HG03565 (cell line): ENCODE results near the gene MDM1.
A peak's percentile ranks its signal among the peaks of the same experiment; 100 is the strongest.

ENCODE experiments used
- ATAC-seq: cut with Tn5 transposase; IDR thresholded peaks from one replicate; pipeline ENCODE4 v1.9.1; 2021; ENCODE audit warnings: mild to moderate bottlenecking, moderate library complexity; ENCODE audit not compliant: unreplicated experiment

MDM1 gene, protein sequence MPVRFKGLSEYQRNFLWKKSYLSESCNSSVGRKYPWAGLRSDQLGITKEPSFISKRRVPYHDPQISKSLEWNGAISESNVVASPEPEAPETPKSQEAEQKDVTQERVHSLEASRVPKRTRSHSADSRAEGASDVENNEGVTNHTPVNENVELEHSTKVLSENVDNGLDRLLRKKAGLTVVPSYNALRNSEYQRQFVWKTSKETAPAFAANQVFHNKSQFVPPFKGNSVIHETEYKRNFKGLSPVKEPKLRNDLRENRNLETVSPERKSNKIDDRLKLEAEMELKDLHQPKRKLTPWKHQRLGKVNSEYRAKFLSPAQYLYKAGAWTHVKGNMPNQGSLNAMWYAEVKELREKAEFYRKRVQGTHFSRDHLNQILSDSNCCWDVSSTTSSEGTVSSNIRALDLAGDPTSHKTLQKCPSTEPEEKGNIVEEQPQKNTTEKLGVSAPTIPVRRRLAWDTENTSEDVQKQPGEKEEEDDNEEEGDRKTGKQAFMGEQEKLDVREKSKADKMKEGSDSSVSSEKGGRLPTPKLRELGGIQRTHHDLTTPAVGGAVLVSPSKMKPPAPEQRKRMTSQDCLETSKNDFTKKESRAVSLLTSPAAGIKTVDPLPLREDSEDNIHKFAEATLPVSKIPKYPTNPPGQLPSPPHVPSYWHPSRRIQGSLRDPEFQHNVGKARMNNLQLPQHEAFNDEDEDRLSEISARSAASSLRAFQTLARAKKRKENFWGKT

DNA sequence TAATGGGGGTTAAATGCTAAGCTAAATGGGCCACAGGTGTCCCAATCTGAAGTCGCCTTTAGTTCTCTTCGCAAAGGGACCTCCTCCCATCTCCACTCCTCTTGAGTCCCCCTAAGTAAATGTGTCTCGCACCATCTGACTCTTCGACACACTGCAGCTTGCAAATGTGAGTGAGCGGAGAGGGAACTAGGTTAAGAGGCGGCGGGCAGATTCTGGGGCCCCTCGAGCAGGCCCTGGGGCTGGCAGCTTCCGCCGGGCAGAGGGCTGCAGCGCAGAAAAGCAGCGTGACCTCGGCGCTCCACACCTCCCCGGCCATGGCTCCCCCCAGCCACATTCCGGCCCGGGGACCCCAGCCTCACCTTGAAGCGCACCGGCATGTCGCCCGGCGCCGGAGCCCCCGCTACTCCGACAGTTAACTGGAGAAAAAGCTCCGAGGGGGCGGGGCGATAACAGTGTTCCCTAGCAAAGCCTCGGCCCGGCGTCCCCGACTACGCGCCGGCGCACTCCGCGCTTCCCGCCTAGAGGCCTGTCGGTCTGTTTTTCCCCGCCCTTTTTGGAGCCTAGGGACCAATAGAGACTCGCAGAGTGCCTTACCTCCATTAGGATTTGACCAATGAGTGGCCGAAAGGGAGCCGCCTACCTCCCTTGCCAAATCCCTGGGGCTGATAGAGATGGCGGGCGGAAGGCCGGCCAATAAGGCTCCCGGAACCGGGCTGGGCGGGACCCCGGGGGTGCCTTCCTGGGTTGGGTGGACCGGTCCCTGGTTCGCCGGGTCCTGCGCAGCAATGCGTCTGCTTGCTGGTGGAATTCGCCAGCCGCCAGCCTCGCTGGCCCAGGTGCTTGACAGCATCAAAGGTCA is at the start of gene MDM1:
TSS of gene MDM1 (minus strand) at position 494 of the 859 bp plus-strand sequence. CDS start at position 377, 117 bp downstream.
- ATAC-seq: peak; percentile 94

DNA sequence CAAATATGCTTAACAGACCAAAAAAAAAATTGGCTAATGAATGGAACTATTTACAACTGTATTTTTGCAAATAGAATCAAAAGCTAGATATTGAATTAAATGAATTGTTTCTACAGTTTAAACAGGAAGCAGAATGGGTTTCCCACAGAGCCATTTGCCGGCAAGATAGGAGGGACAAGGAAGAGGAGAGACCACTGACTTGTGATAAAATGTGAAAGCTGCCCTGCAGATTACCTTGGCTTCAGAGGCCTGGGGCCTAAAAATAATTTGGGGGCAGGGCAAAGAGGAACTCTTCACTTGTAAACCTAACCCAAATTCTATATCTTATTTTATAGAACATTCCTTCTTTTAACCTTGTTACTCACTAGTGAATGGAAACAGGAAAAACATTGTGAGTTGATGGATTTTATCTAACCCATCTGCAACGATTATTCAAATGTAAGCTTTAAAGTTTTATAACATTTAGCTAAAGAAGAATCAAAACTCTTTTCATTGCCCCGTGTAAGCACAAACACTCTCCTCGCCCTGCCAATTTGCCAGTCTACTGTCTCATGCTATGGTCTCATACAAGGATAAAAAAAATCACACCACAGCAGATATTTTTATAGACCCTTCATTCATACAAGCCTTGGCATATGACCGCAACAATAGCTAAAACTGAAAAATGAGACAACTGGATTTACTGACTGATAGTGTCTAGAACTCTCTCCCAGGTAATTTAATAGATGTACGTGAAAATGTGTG is 49.5 kb upstream of the MDM1 start:
- no peak for ATAC-seq

DNA sequence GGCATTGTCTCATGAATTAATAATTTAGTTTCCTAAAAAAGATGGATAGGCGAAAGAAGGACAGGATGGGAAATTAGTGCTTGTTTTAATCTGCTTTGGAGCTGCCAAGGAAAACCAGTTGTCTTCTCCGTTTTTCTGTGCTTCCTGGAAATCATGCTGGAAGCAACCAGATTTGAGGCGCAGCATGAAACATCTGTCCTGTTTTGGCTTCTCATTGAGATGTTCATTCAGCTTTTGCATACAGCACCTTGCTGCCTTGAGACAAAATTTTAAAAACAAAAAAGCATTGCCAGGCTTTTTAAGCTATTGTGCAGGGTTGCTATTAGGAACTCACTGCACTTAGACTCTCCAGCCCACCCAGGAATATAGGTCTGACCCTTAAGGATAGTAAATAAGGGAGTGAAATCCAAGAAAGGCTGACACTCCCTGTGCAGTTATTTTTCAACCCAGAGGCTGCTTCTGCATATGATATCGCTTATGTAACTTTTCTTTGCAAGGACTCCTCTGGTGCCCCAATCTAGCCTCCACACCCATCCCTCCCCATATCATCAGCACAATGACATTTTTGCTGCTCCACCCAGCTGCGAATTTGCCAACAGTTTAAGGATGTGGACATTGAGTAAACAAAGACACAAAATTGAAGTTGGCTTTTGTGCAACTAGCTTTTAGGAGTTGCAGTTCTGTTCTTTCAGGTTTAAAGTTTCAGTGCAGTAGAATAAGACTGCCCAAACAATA is 46.9 kb upstream of the MDM1 start:
- ATAC-seq: no peak

DNA sequence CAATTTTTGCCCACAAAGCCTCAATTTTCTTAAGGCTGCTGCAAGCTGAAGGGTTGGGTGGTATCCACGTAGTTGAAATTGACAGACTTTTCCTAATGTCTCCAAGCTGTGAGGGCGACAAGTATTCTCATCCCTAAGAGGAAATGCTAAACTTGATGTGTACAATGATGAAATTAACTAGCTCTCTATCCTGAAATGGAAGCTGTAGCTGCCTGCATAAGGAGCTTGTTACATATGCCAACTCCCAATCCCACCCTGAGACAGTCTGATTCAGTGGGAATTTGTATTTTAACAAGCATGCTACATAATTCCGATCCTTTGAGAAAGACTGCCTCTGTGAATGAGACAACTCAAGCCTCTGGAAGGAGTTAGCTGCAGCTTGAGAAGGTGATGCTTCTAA is 45.7 kb upstream of the MDM1 start:
- no peak for ATAC-seq

DNA sequence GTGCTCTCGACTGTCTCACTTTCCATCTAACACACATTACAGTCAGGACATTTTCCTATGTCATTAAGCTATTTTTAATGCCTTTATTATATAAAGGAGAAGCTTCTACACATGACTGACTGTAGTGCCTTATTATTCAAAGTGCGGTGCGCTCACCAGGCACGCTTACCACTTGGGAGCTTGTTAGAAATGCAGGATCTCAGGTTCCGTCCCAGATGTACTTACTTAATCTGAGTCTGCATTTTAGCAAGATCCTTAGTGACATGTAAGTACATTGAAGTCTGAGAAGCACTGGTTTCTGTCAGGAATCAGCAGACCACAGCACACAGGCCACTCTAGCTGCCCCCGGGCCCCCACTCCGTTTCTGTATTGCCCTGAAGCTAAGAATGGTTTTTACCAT is 44.7 kb upstream of the MDM1 start:
- no peak for ATAC-seq

DNA sequence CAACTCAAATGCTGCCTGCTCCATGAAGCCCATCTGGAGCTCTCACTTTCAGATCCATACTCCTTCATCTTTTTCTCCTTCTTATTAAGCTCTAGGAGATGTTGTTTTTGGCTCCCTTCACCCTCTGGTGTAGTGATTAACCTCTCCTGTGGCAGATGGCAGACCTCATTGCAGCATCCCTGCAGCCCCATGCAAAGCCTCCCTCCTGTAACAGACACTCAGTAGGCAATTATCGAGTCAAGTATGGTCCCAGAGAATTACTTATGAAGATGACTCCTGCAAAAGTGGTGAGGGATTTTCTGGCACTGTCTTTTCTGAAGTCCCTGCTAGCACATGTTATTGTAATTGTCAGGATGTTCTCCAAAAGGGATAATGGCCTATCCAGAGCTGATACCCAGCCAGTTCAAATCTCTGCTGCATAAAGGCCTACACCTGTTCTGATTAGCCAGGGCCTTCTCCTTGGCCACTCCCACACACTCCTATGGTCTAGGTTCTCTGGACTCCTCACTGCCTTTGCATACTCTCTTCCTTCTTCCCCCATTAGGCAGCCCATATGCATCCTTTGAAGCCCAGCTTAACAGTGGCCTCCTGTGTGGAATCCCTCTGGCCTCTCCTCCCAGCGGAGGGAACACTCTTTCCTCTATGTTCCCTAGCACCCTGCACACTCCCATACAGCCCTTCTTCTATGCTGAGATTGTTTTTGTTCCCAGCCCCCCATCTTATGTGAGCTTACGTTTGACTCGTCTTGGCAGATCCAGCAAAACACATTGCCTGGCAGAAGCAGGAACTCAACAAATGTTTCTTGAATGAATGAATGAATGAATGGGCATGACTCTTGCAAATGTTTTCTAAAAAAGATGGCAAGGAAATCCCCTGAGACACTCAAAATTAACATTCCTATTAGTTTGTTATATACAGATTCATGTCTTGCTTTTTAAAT is 43.9 kb upstream of the MDM1 start:
- ATAC-seq: no peak

DNA sequence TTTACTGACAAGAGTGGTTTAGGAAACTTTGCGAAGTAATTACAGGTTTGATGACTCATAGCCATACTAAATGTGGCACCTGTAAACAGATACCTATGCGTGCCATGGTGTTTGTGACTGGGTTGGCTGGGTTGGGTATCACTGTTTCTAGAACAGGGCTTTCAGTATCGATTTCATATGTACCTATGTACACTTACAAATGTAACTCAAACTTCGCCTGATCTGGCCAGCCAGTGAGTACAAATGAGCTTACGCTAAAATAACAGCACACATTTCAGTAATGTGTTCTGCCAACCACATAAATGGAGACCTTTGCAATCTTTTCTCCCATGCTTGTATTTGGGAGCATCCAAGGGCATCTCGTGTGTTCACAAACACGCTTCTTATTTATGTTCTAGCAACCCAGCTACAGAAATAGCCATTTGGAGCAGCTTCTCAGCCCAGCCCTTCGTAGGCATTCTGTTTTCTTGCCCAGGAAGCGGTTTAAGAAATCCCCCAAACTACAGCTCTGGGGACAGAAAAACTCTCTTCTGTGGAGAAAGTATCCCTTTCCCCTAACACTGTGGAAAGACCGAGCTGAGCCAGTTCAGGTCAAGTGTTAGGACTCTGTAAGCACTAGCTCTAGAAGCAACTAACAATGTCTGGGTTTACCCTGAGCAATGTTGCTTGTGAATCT is 42.3 kb upstream of the MDM1 start:
- peak; percentile 89 for ATAC-seq

DNA sequence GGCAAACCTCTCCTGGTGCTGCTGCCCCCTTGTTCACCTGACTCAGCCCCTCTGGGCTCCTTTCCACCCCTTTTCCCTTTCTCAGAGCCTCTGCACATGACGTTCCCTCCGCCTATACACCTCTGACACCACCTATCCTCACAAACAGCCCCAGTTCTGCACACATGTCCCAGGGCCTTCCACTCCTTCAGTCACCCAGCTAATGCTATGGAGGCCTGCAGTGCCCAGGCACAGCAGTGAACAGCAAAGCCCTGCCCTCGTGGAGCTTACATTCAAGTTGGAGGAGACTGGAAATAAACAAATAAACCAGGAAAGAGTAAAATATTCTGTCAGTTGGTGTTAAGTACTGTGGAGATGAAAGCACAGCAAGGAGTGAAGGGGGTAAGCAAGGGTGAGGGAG is 38.5 kb upstream of the MDM1 start:
- ATAC-seq: no peak

DNA sequence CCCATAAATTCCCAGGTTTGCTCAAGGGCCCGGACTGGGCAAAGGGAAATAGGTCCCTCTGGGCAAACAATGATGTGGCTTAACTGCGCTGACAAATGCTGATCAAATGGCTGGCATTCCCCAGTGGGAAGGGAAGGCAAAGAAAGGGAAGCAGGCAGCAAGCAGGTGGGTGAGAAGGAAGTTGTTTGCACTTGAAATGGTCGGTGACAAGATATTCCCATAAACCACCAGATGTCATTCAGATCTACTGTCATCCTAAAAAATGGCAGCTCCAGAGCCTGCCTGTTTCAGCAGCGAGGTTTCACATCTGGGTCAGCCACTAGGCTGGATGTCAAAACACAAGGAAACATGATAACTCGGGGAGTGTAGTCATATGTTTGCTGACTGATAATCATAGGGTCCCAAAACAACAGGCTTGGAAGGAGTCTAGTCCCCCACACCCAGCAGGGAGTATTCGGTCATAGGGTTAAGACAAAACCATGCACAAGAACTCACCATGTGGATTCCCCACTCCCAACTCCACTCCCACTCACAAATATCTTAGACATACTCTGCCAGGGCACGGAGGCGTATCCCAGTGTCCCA is 37.9 kb upstream of the MDM1 start:
- ATAC-seq: no peak

DNA sequence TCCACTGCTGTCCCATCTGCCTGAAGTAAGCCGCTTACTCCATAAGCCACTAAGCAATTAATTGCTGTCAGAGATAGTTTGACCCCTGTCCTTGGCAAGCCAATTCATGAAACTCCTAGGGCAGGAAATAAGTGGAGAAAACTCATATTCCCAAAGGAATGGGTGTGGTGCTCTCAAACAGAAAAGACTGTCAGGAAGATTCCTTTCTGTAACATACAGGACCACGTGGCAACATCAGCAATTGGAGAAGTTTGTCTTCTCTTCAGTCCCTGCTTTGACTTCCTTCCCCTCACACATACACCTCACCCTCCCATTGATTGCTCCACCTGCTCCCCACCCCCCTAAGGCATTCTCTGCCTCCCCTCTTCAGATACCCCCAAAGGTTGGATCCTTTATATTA is 36.2 kb upstream of the MDM1 start:
- ATAC-seq: no peak

DNA sequence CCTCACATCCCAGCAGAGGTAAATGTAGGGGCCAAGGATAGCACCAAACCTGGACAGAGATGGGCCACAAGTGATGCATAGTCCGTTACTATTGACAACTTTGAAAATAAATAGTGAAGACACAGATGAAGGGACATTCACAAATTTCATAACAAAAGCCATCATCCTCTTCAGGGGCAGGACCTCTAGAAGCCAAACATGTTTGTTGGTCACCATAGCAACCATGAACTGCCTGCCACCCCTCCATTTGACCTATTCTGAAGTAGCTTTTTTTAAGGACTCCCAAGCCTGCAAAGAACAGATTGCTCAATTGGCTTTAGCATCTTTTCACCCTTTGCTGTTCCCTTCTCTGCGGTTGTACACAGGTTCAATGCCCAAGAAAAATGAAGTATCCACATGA is 35.7 kb upstream of the MDM1 start:
- no peak for ATAC-seq

DNA sequence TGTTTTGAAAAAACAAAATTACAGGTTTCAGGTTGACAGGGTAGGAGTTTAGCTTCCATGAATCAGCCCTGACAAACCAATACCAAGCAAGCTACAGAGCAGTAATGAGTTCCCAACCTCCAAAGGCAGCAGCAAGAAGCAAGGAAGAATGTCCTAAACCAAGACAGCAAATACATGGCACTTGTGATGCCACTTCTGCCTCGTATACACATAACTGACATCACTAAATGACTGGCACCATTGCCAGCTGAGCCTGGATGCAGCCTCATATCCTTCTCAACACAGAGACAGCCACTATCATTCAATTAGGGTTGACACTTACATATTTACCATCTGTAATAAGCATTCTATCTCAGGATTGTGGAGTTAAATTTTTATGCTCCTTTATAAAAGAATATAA is 35.0 kb upstream of the MDM1 start:
- no peak for ATAC-seq

DNA sequence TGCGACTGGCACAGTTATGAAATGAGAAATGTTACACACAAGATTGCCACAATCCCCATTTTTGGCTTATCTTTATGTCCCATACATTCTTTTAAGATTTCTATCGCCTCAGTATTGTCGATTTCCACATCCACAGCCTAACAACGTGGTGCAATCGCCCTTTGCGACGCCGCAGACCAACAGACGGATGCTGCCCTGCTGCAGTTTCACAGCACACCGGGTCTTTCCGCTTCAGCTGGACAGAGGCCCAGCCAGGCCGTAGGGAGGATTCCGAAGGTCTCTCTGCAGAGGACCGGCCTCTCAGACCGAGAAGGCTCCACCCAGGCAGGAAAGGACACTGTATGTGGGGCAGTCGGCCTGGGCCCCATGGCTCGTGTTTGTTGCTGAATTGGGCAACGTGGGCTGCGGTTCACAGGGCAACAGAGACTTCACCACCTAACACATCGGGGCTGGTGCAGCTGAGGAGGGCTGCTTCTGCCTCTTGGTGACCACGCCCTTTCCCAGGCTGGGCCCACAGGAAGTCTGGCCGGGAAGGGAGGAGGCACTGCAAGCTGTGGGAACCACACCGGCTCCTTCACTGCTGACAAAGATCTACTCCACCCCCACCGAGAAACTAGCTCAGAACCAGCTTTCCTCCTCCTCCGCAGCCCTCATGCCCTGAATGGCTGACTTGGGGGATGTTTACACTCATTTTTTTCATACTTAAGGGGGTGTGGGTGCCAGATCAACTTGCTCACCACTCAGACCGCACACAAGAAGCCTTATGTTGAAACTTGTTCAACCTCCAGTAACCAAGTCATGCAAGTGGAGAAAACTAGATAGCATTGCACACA is 32.9 kb upstream of the MDM1 start:
- peak; percentile 65 for ATAC-seq

DNA sequence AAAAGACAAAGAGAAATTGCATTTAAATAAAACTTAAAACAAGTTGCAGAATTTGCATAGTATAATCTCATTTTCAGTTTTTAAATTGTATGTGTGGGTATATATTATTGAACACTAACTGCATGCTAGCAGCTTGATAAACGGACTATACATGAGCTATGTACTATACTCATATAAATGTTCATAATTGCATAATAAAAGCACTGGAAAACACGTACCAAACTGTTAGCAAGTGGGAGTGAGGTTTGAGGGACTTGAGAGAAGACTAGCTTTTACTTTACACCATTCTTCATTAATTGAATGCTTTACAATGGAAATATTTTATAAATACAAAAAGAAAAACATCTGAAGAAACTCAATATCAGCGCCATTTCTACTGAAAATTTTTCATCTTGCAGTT is 32.2 kb upstream of the MDM1 start:
- no peak for ATAC-seq

DNA sequence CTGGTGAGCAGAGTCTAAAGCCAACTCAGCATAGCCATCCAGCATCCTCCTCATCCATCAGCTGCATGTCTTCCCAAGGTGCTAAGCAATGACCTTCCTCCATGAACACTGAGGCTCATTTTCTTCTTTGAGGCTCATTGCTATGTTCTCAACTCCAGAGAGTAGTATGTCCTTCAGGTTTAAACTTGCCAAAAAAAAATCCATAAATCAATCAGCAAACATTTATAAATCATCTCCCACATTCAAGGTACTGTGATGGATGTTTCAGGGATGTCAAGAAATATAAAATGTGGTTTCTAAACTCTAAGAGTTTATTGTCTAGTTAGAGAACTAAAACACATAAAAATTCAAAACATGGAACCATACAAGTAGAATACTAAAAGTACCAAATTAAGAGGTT is 29.8 kb upstream of the MDM1 start:
- ATAC-seq: no peak

DNA sequence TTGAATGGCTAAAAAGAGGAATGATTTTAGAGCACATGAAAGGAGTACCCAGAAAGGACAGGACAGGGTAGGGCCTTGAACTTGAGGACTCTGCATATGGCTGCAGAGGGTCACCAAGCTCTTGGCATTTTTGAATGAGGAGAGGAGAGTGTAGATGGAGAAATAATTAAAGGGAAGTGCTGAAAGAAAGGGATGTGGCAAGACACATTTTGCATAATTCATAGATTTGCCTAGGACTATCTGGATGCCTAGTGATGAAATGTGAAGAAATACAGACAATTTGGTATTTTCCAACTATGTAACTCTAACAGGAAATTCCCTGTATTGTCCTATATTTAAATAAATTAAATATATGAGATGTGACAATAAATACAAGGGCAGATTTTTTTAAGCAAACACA is 27.5 kb upstream of the MDM1 start:
- no peak for ATAC-seq
